SIG-M5 treated with dmso at 0.1 percent for 504 hours (cell line): ENCODE results near the gene RAB8B.

Experiments
- DNase-seq: peaks from one replicate; lab custom pipeline; 2025; ENCODE audit not compliant: unreplicated experiment; lab: John Stamatoyannopoulos, UW

Gene RAB8B

GRCh38 chr15:63260791-63261190, 71.4 kb downstream of the RAB8B start:
- DNase-seq = no peak

- DNase-seq = no peak
Measured at GRCh38 chr15:63261311-63261710, 71.9 kb downstream of the RAB8B start.

- DNase-seq = no peak
Measured at GRCh38 chr15:63263519-63263918, 74.1 kb downstream of the RAB8B start.

GRCh38 chr15:63264688-63265293, 75.4 kb downstream of the RAB8B start:
- no peak for DNase-seq

GRCh38 chr15:63274427-63274826, 85.0 kb downstream of the RAB8B start:
- peak; percentile 81 for DNase-seq

- no peak for DNase-seq
Measured at GRCh38 chr15:63276342-63277037, 87.1 kb downstream of the RAB8B start.

- DNase-seq = peak; percentile 72
Measured at GRCh38 chr15:63277038-63277892, 87.9 kb downstream of the RAB8B start, which contains the start of gene APH1B. TSS of gene APH1B (plus strand) at chr15:63277605. CDS start at chr15:63277624, 19 bp downstream.

- DNase-seq = no peak
Measured at GRCh38 chr15:63277893-63278456, 88.6 kb downstream of the RAB8B start.

- peak; percentile 66 for DNase-seq
Measured at GRCh38 chr15:63283126-63283525, 93.7 kb downstream of the RAB8B start.

GRCh38 chr15:63284335-63284734, 94.9 kb downstream of the RAB8B start:
- no peak for DNase-seq

GRCh38 chr15:63287109-63287508, 97.7 kb downstream of the RAB8B start:
- DNase-seq = no peak

- no peak for DNase-seq
Measured at GRCh38 chr15:63288342-63288741, 98.9 kb downstream of the RAB8B start.

GRCh38 chr15:63288778-63289378, 99.5 kb downstream of the RAB8B start:
- DNase-seq = peak; percentile 61

- DNase-seq = no peak
Measured at GRCh38 chr15:63291507-63291906, 102.1 kb downstream of the RAB8B start.

GRCh38 chr15:63292241-63292640, 102.8 kb downstream of the RAB8B start:
- DNase-seq = no peak

GRCh38 chr15:63292771-63293170, 103.4 kb downstream of the RAB8B start:
- no peak for DNase-seq

- no peak for DNase-seq
Measured at GRCh38 chr15:63294359-63294758, 105.0 kb downstream of the RAB8B start.

GRCh38 chr15:63295341-63295740, 105.9 kb downstream of the RAB8B start:
- no peak for DNase-seq

GRCh38 chr15:63296195-63296594, 106.8 kb downstream of the RAB8B start:
- DNase-seq = no peak

- no peak for DNase-seq
Measured at GRCh38 chr15:63299943-63300575, 110.7 kb downstream of the RAB8B start.

GRCh38 chr15:63301088-63301487, 111.7 kb downstream of the RAB8B start:
- DNase-seq = no peak
